Measurements from ENCODE around the gene CACNA2D3. TPM values are rescaled to one million over a fixed set of nuclear protein-coding genes. Genes with fewer than 3 reads are reported as not detected.

Gene CACNA2D3
- polyA plus RNA-seq, 1 donor = 0.97 TPM

DNA sequence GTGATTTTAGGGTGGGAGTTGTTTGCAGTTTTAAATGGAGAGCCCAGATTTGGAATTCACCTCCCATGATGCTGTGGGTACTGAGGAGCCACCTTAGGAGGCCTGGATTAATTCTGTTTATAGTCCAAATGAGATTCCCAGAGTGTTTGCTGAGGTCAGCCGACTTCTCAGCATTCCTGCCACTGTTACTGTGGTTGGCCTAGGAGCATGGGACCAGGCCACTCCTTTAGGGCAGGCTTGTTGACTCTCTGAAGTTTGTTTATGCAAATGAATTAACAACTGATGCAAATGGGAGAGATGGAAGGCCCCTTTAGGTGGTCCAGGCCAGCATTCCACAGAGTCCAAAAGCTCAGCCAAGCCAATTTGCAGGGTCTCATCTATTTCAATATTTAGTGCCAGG lies 46.1 kb downstream of the CACNA2D3 start:
- no CpG with 5 or more reads among the region's 1 CpG for WGBS (ENCODE audit: insufficient coverage, low lambda C conversion rate)
- H3K9me3 ChIP-seq (ENCODE audit: control insufficient read depth, low read depth, low read length) = no peaks in the 10 kb centered on the region
- no peak overlapping the region for H3K4me3 ChIP-seq (ENCODE audit: low read length)
- no peak for DNase-seq
- no peaks in the 10 kb centered on the region for H3K36me3 ChIP-seq (ENCODE audit: control insufficient read depth, insufficient read depth, low read length)
- no peaks in the 10 kb centered on the region for H3K27me3 ChIP-seq (ENCODE audit: control insufficient read depth, insufficient read depth, low read length)
- H3K4me1 ChIP-seq (ENCODE audit: control insufficient read depth, insufficient read depth, low read length) = no peaks in the 10 kb centered on the region
- no peak overlapping the region for H3K27ac ChIP-seq (ENCODE audit: low read length)

DNA sequence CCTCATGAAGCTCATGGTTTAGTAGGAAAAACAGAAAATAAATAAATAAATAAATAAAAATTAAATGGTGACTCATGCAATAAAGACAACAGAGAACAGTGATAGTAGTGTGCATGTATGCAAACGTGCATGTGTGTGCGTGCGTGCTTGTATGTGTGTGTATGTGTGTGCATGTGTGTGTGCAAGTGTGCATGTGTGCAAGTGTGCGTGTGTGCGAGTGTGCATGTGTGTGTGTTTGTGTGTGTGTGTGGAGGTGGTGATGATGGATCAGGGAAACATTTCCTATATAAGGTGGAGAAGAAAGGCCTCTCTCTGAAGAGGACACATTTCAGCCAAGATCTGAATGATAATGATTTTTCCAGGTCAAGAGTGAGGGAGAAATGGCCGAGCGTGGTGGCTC lies 47.2 kb downstream of the CACNA2D3 start:
- H3K27ac ChIP-seq (ENCODE audit: low read length) = no peak overlapping the region
- no CpG with 5 or more reads among the region's 7 CpGs for WGBS (ENCODE audit: insufficient coverage, low lambda C conversion rate)
- H3K36me3 ChIP-seq (ENCODE audit: control insufficient read depth, insufficient read depth, low read length) = no peaks in the 10 kb centered on the region
- H3K4me1 ChIP-seq (ENCODE audit: control insufficient read depth, insufficient read depth, low read length) = no peaks in the 10 kb centered on the region
- H3K4me3 ChIP-seq (ENCODE audit: low read length) = no peak overlapping the region
- no peaks in the 10 kb centered on the region for H3K27me3 ChIP-seq (ENCODE audit: control insufficient read depth, insufficient read depth, low read length)
- no peaks in the 10 kb centered on the region for H3K9me3 ChIP-seq (ENCODE audit: control insufficient read depth, low read depth, low read length)
- DNase-seq = no peak

DNA sequence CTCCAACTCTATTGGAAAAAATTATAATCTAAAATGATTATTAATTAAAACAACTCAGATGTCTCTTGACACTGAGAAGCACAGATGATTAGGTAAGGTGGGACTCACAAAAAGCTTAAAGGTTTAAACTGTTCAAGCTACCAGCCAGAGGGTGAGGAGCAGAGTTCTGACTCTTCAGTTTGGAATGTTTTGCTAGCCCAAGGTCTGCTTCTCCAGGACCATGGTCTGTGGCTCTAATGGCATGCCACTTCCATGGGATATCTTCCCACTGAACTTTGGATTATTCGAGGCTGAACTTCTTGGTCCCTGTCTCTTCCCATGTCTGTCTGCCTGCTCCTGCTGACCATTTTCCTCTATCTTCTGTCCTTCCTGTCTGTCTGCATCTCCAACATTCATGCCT lies 49.2 kb downstream of the CACNA2D3 start:
- Histone ChIP-seq H3K9me3 (ENCODE audit: control insufficient read depth, low read depth, low read length) (no peaks in the 10 kb centered on the region), H3K4me1 (ENCODE audit: control insufficient read depth, insufficient read depth, low read length) (no peaks in the 10 kb centered on the region), H3K27ac (ENCODE audit: low read length) (no peak overlapping the region), H3K4me3 (ENCODE audit: low read length) (no peak overlapping the region), H3K36me3 (ENCODE audit: control insufficient read depth, insufficient read depth, low read length) (no peaks in the 10 kb centered on the region), H3K27me3 (ENCODE audit: control insufficient read depth, insufficient read depth, low read length) (no peaks in the 10 kb centered on the region)
- DNase-seq = no peak
- no CpG with 5 or more reads among the region's 1 CpG for WGBS (ENCODE audit: insufficient coverage, low lambda C conversion rate)

DNA sequence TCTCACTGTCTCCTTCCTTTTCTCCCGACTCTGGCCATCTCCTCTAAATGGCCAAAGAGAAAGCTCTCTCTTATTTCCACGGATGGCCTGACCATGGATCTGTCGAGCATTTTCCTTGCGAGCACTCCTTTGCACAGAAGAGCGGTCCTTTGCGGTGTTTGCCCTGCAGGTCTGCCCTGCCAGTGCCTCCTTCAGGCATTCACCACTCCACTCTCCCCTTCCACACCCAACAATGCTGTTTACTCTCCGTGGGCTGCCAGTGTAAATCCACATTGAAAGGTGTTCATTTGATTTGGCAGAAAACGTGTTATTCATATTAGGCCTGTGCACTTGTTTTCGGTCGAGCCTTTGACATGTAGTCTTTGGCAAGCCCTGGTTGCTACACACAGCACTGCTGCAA lies 49.6 kb downstream of the CACNA2D3 start:
- WGBS (ENCODE audit: insufficient coverage, low lambda C conversion rate) = 86% methylated on average over 4 of the region's 10 CpGs
- DNase-seq = no peak
- H3K4me3 ChIP-seq (ENCODE audit: low read length) = no peak overlapping the region
- no peaks in the 10 kb centered on the region for H3K36me3 ChIP-seq (ENCODE audit: control insufficient read depth, insufficient read depth, low read length)
- H3K27ac ChIP-seq (ENCODE audit: low read length) = no peak overlapping the region
- peaks cover 3% of the 10 kb centered on the region for H3K27me3 ChIP-seq (ENCODE audit: control insufficient read depth, insufficient read depth, low read length)
- no peaks in the 10 kb centered on the region for H3K4me1 ChIP-seq (ENCODE audit: control insufficient read depth, insufficient read depth, low read length)
- H3K9me3 ChIP-seq (ENCODE audit: control insufficient read depth, low read depth, low read length) = no peaks in the 10 kb centered on the region

DNA sequence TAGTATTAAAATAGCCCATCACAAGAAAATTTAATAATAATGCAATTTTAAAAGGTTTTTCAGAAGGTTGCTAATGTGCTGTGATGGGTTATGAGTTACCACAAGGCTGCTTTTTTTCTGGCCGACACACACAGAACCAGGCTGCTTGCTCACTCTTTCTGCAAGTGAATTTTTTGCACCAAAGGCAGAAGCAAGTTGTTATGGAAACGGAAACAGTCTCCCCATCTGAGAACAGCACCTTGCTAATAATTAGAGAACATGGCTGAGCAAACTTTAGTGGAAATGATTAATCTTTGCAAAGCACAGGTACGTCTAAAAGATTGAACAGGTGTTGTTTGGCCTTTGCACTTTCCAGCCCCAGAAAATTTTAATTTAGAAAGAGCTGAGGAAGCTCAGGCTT lies 51.0 kb downstream of the CACNA2D3 start:
- no CpG with 5 or more reads among the region's 3 CpGs for WGBS (ENCODE audit: insufficient coverage, low lambda C conversion rate)
- no peaks in the 10 kb centered on the region for H3K9me3 ChIP-seq (ENCODE audit: control insufficient read depth, low read depth, low read length)
- no peak overlapping the region for H3K27ac ChIP-seq (ENCODE audit: low read length)
- H3K27me3 ChIP-seq (ENCODE audit: control insufficient read depth, insufficient read depth, low read length) = peaks cover 4% of the 10 kb centered on the region
- DNase-seq = no peak
- no peaks in the 10 kb centered on the region for H3K36me3 ChIP-seq (ENCODE audit: control insufficient read depth, insufficient read depth, low read length)
- H3K4me1 ChIP-seq (ENCODE audit: control insufficient read depth, insufficient read depth, low read length) = no peaks in the 10 kb centered on the region
- H3K4me3 ChIP-seq (ENCODE audit: low read length) = no peak overlapping the region

DNA sequence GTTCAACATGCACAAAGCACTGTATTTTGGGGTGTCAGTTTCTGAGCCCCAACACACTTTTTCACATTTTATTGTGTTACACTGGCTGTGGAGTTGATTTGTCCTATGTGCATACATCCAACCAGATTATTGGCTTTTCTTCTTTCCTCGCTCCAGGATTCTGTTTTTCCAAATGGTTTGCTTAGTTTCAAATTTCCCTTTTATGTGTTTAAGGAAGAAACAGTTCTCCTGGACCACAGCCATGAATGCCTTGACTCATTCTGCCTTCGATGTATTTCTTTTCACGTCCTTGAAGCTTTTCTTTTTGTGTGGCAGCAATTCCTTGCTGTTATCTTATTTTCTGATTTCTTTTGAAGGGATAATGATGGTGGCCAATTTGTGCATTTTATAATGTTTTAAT lies 53.8 kb downstream of the CACNA2D3 start:
- no peaks in the 10 kb centered on the region for H3K36me3 ChIP-seq (ENCODE audit: control insufficient read depth, insufficient read depth, low read length)
- no peak overlapping the region for H3K27ac ChIP-seq (ENCODE audit: low read length)
- H3K4me1 ChIP-seq (ENCODE audit: control insufficient read depth, insufficient read depth, low read length) = no peaks in the 10 kb centered on the region
- no CpG with 5 or more reads among the region's 3 CpGs for WGBS (ENCODE audit: insufficient coverage, low lambda C conversion rate)
- peaks cover 4% of the 10 kb centered on the region for H3K27me3 ChIP-seq (ENCODE audit: control insufficient read depth, insufficient read depth, low read length)
- no peak overlapping the region for H3K4me3 ChIP-seq (ENCODE audit: low read length)
- H3K9me3 ChIP-seq (ENCODE audit: control insufficient read depth, low read depth, low read length) = no peaks in the 10 kb centered on the region
- DNase-seq = no peak

DNA sequence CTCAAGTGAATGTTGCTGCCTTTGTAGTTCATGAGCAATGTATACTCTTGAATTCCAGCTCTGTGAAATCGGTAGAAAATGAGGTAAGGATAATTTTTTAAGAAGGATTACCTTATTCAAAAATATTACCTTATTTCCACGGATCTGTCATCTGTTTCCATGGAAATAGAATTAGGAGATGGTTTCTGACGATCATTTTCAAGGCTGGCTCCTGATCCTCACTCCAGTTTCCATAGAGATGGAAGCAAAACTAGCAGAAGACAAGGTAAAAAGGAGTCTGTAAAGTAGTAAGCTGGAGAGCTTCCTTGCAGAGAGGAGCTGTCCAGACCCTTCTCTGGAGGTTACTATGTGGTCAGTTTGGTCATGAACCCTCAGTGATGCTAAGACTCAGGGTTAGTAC lies 55.5 kb downstream of the CACNA2D3 start:
- Histone ChIP-seq H3K27ac (ENCODE audit: low read length) (no peak overlapping the region), H3K36me3 (ENCODE audit: control insufficient read depth, insufficient read depth, low read length) (no peaks in the 10 kb centered on the region), H3K4me3 (ENCODE audit: low read length) (no peak overlapping the region), H3K9me3 (ENCODE audit: control insufficient read depth, low read depth, low read length) (no peaks in the 10 kb centered on the region), H3K27me3 (ENCODE audit: control insufficient read depth, insufficient read depth, low read length) (peaks cover 4% of the 10 kb centered on the region), H3K4me1 (ENCODE audit: control insufficient read depth, insufficient read depth, low read length) (no peaks in the 10 kb centered on the region)
- WGBS (ENCODE audit: insufficient coverage, low lambda C conversion rate) = 67% methylated on average over 1 of the region's 3 CpGs
- DNase-seq = no peak

DNA sequence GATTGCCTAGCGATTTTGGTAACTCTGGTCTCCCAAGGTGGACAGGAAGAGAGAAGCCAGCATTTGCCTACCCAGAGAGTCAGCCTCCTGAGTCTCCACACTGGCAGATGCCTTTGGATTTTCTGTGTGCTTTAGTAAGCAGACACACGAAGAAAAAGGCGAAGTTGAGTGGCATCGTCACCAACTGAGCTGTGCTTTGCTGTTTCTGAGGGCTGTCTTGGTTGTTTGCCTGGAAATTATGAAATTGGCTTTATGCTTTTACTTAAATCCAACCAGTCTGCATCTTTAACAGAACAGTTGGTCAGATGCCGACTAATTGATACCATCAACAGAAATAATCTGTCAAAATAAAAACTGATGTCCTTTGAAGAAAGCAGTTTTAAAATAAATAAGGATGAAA lies 56.0 kb downstream of the CACNA2D3 start:
- no peaks in the 10 kb centered on the region for H3K4me1 ChIP-seq (ENCODE audit: control insufficient read depth, insufficient read depth, low read length)

DNA sequence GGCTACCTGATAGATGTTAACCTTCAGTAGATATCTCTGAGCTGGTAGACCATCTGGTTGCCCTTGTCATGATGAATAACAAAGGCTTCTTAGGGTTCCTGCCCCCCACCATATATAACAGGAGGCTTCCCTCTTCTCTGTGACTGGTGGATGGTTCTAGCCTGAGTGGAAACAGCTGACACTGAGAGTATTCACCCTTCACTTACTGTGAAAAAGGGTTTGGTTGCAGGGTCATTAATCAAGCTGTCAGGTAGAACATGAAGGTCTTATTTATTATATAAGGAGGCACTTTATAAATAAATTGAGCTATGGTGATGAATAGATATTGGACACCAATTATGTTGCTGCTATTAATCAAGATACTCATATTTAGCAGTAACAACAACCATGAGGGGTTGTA lies 58.6 kb downstream of the CACNA2D3 start:
- DNase-seq = no peak
- no peaks in the 10 kb centered on the region for H3K9me3 ChIP-seq (ENCODE audit: control insufficient read depth, low read depth, low read length)
- H3K4me1 ChIP-seq (ENCODE audit: control insufficient read depth, insufficient read depth, low read length) = no peaks in the 10 kb centered on the region
- no peak overlapping the region for H3K27ac ChIP-seq (ENCODE audit: low read length)
- H3K27me3 ChIP-seq (ENCODE audit: control insufficient read depth, insufficient read depth, low read length) = peaks cover 4% of the 10 kb centered on the region
- no peaks in the 10 kb centered on the region for H3K36me3 ChIP-seq (ENCODE audit: control insufficient read depth, insufficient read depth, low read length)
- no peak overlapping the region for H3K4me3 ChIP-seq (ENCODE audit: low read length)

More for the DNA sequence above, 56.0 kb downstream of the CACNA2D3 start:
- no peak overlapping the region for H3K4me3 ChIP-seq (ENCODE audit: low read length)
- no peaks in the 10 kb centered on the region for H3K36me3 ChIP-seq (ENCODE audit: control insufficient read depth, insufficient read depth, low read length)
- 100% methylated on average over 1 of the region's 5 CpGs for WGBS (ENCODE audit: insufficient coverage, low lambda C conversion rate)
- H3K9me3 ChIP-seq (ENCODE audit: control insufficient read depth, low read depth, low read length) = no peaks in the 10 kb centered on the region
- DNase-seq = no peak
- H3K27ac ChIP-seq (ENCODE audit: low read length) = no peak overlapping the region
- H3K27me3 ChIP-seq (ENCODE audit: control insufficient read depth, insufficient read depth, low read length) = peaks cover 4% of the 10 kb centered on the region

DNA sequence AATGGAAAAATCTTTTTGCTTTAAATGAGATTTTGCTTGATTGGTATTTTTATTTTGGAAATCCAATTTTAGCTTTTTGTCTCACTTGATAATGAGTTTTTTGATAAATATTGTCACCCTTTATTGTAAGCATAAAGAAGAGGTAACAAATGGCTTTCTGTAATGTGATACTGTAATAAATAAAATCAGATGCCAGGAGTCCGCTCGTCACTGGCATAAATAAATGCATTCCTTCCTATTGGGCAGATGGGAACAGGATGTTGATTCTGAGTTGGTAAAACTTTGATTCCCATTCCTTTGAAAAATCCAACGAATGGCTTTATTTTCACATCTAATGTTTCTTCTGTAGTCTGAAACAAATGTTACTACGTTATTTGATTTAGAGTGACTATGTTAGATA lies 59.9 kb downstream of the CACNA2D3 start:
- Histone ChIP-seq H3K4me1 (ENCODE audit: control insufficient read depth, insufficient read depth, low read length) (no peaks in the 10 kb centered on the region), H3K36me3 (ENCODE audit: control insufficient read depth, insufficient read depth, low read length) (no peaks in the 10 kb centered on the region), H3K4me3 (ENCODE audit: low read length) (no peak overlapping the region), H3K27me3 (ENCODE audit: control insufficient read depth, insufficient read depth, low read length) (no peaks in the 10 kb centered on the region), H3K9me3 (ENCODE audit: control insufficient read depth, low read depth, low read length) (no peaks in the 10 kb centered on the region), H3K27ac (ENCODE audit: low read length) (no peak overlapping the region)
- no CpG with 5 or more reads among the region's 4 CpGs for WGBS (ENCODE audit: insufficient coverage, low lambda C conversion rate)
- no peak for DNase-seq

DNA sequence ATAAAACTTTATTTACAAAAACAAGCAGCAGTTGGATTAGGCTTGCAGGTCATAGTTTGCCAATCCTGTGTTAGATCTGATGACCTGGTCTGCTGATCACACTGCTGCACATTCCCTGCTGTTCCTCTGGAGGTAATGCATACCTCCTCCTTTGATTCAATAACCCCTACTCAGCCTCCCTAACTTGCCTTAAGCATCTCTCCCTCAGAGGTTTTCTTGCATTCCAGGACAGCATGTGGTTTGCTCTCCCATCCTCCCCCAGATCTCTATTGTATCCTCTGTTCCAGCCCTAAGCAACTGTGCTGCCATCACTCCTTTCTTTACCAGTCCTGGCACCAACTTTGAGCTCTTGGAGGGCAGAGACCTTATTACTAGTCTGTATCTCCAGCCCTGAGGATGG lies 63.4 kb downstream of the CACNA2D3 start:
- H3K27ac ChIP-seq (ENCODE audit: low read length) = no peak overlapping the region
- no peaks in the 10 kb centered on the region for H3K27me3 ChIP-seq (ENCODE audit: control insufficient read depth, insufficient read depth, low read length)
- no peaks in the 10 kb centered on the region for H3K9me3 ChIP-seq (ENCODE audit: control insufficient read depth, low read depth, low read length)
- H3K4me3 ChIP-seq (ENCODE audit: low read length) = no peak overlapping the region
- no peak for DNase-seq
- H3K4me1 ChIP-seq (ENCODE audit: control insufficient read depth, insufficient read depth, low read length) = no peaks in the 10 kb centered on the region
- H3K36me3 ChIP-seq (ENCODE audit: control insufficient read depth, insufficient read depth, low read length) = no peaks in the 10 kb centered on the region
